HL-60 (cell line): Measurements from ENCODE around the gene CD14.

Experiments used
- GABPA ChIP-seq: IDR thresholded peaks from 2 replicates; pipeline ENCODE4 v1.6.1; 2012; ENCODE audit warnings: low read depth
- POLR2AphosphoS5 ChIP-seq: IDR thresholded peaks from 2 replicates; pipeline ENCODE4 v1.6.1; 2012; ENCODE audit warnings: low read depth
- TF ChIP-seq, protein P1 (sequence below): IDR thresholded peaks from one replicate; pipeline ENCODE4 v1.5.1; 2011; ENCODE audit warnings: low read length, control low read depth, inconsistent platforms; ENCODE audit not compliant: insufficient read depth

DNA sequence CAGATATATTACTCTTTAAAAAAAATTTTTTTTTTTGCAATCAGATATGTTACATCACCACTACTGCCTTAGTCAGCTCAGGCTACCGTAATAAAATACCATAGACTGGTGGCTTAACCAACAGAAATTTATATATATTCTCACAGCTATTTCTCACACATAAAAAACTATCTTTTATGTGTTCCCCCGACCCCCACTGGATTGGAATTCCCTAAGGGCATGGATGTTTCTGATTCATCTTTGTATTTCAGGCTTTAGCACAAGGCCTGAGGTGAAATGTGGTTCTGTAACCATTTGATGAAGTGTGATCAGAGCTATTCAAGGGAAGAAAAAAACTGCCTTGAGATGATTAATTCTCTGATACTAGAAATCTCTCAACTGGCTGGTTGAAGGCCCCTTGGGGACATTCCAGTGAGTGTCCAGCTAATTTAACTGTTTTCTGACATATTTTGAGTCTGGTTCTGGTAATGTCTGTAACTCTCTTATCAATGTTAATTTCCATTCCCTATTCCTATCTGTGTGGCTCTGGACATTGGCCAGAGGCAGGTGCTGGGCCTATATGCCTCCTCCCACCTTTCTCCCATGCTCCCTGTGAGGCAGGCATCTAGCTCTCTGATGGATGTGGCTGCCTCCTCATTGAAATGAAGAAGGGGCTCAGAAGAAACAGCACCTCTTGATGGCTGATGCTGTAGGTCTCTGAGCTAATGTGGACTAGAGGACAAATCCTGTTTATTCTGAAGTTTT lies 2.5 kb downstream of the CD14 start:
- TF ChIP-seq, protein P1, sequence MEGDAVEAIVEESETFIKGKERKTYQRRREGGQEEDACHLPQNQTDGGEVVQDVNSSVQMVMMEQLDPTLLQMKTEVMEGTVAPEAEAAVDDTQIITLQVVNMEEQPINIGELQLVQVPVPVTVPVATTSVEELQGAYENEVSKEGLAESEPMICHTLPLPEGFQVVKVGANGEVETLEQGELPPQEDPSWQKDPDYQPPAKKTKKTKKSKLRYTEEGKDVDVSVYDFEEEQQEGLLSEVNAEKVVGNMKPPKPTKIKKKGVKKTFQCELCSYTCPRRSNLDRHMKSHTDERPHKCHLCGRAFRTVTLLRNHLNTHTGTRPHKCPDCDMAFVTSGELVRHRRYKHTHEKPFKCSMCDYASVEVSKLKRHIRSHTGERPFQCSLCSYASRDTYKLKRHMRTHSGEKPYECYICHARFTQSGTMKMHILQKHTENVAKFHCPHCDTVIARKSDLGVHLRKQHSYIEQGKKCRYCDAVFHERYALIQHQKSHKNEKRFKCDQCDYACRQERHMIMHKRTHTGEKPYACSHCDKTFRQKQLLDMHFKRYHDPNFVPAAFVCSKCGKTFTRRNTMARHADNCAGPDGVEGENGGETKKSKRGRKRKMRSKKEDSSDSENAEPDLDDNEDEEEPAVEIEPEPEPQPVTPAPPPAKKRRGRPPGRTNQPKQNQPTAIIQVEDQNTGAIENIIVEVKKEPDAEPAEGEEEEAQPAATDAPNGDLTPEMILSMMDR = no peak
- no peak for TF ChIP-seq POLR2AphosphoS5
- no peak for TF ChIP-seq GABPA
